Naive thymus-derived CD4-positive, alpha-beta T cell (primary cell): ENCODE measurements around the gene TPGS2. TPM values are rescaled to one million over a fixed set of nuclear protein-coding genes. Genes with fewer than 3 reads are reported as not detected.
"Not testable (repeated sequence)": the region's sequence is repeated elsewhere in the genome, so short reads cannot be mapped to it uniquely, and the experiment has no call there.

Experiments
- ATAC-seq: fragments of 150-1000 bp; cut with Tn5 transposase; 2 replicates; pipeline ENCODE4 v1.10.0; 2021; ENCODE audit warnings: mild to moderate bottlenecking, moderate library complexity
- CTCF ChIA-PET: fragments of 350-600 bp; sonication (Branson Sonifier 250); formaldehyde crosslinking; loops from one replicate; lab custom pipeline; 2021; ENCODE audit warnings: antibody characterized with exemption; lab: Charles Lee
- POLR2A ChIA-PET: fragments of 350-600 bp; sonication (Branson Sonifier 250); formaldehyde crosslinking; loops from one replicate; lab custom pipeline; 2021; ENCODE audit warnings: antibody characterized with exemption, inconsistent platforms; lab: Charles Lee
- DNase-seq, 9 donors: peaks; one replicate each; pipeline versions ENCODE4 v3.0.0 to v3.0.0-alpha.2; 2020 to 2022; ENCODE audit warnings: mixed read lengths in 1 of 9
- H3K27ac ChIP-seq: one replicate; pipeline ENCODE4 v1.7.0; 2013; ENCODE audit warnings: mild to moderate bottlenecking, low read depth, low read length, moderate library complexity
- H3K27me3 ChIP-seq, 2 donors: one replicate each; pipeline ENCODE4 v1.7.0; 2013; ENCODE audit warnings: low read length in 2 of 2, mild to moderate bottlenecking in 2 of 2, moderate library complexity in 2 of 2; ENCODE audit not compliant: control insufficient read depth in 2 of 2, insufficient read depth in 2 of 2
- H3K36me3 ChIP-seq, 3 experiments: 1 replicate in 2 of 3; 2 replicates in 1 of 3; pipeline ENCODE4 v1.7.0; 2013; ENCODE audit warnings: low read length in 3 of 3, mild to moderate bottlenecking in 3 of 3, moderate library complexity in 1 of 3; ENCODE audit not compliant: insufficient read depth in 3 of 3, control insufficient read depth in 2 of 3
- H3K4me1 ChIP-seq, 2 donors: one replicate each; pipeline ENCODE4 v1.7.0; 2013; ENCODE audit warnings: low read length in 2 of 2, mild to moderate bottlenecking in 2 of 2, moderate library complexity in 1 of 2; ENCODE audit not compliant: control insufficient read depth in 2 of 2, insufficient read depth in 2 of 2
- H3K4me3 ChIP-seq: 2 replicates; pipeline ENCODE4 v1.7.0; 2013; ENCODE audit warnings: mild to moderate bottlenecking, low read length
- H3K9me3 ChIP-seq, 3 experiments: 1 replicate in 2 of 3; 2 replicates in 1 of 3; pipeline ENCODE4 v1.7.0; 2013; ENCODE audit warnings: low read length in 3 of 3; ENCODE audit not compliant: control insufficient read depth in 2 of 3
- H3K27ac Mint-ChIP-seq, 9 donors: one replicate each; pipeline ENCODE4 v1.8.0; 2020 to 2022; ENCODE audit warnings: mixed read lengths in 9 of 9, mild to moderate bottlenecking in 8 of 9, moderate library complexity in 5 of 9, inconsistent platforms in 2 of 9
- H3K27me3 Mint-ChIP-seq, 5 donors: one replicate each; pipeline ENCODE4 v1.8.0; 2021 to 2022; ENCODE audit warnings: mixed read lengths in 5 of 5, mild to moderate bottlenecking in 1 of 5
- H3K36me3 Mint-ChIP-seq, 5 donors: one replicate each; pipeline ENCODE4 v1.8.0; 2020 to 2022; ENCODE audit warnings: mixed read lengths in 5 of 5, mild to moderate bottlenecking in 3 of 5, inconsistent platforms in 1 of 5
- H3K4me1 Mint-ChIP-seq, 7 donors: one replicate each; pipeline ENCODE4 v1.8.0; 2020 to 2022; ENCODE audit warnings: mixed read lengths in 7 of 7, mild to moderate bottlenecking in 3 of 7, inconsistent platforms in 1 of 7
- H3K4me3 Mint-ChIP-seq, 10 donors: one replicate each; pipeline ENCODE4 v1.8.0; 2020 to 2022; ENCODE audit warnings: mild to moderate bottlenecking in 10 of 10, mixed read lengths in 10 of 10, moderate library complexity in 6 of 10, inconsistent platforms in 2 of 10
- H3K9me3 Mint-ChIP-seq, 11 donors: one replicate each; pipeline ENCODE4 v1.8.0; 2020 to 2022; ENCODE audit warnings: mixed read lengths in 11 of 11, mild to moderate bottlenecking in 4 of 11, inconsistent platforms in 1 of 11, moderate library complexity in 1 of 11
- intact Hi-C, 2 donors: fragments of 100-400 bp; cut with micrococcal nuclease; formaldehyde crosslinking; loops; one replicate each; pipeline ENCODE4 v1.15.1; 2023
- polyA plus RNA-seq, 2 donors: library from polyadenylated mRNA; unstranded; fragments of 300-500 nt; fragmentation: Illumina TruSeq; gene quantifications; one replicate each; pipeline ENCODE4 v1.2.3, GENCODE V29; 2021
- total RNA-seq, 6 experiments: library from RNA in 5 of 6; stranded (reverse) in 5 of 6; gene quantifications; 1 replicate in 5 of 6; 2 replicates in 1 of 6; pipeline ENCODE4 v1.2.3 and lab custom pipeline; 2021 to 2026

TPGS2 gene
- total RNA-seq (10 to 100 TPM; 16.9 to 92.8 (median 53.5) TPM), polyA plus RNA-seq (10 to 100 TPM; 56.9 to 73.9 TPM), total RNA-seq (lab: John Stamatoyannopoulos, UW) (26.5 reads per million, percentile 57 among the genes with 10 or more reads in this experiment)

GRCh38 chr18:36828630-36829361 lies at the start of gene TPGS2, which contains the start of gene KIAA1328:
Gene TPGS2, minus strand, starts transcription at chr18:36829002. Its CDS starts 235 bp downstream, at chr18:36828767.
Gene KIAA1328, plus strand, starts transcription at chr18:36829127. Its CDS starts 12 bp downstream, at chr18:36829139.
- ATAC-seq = peak; percentile 96
- peak within 1 kb of the TSS; percentile 73 to 98 (median 92) for H3K4me3 Mint-ChIP-seq
- H3K27me3 Mint-ChIP-seq = no peaks in the 10 kb centered on the region
- ChIA-PET CTCF (interaction anchor here (0.6 to 1.7 kb wide), 3 partner anchors 18 to 695 kb away, joined by 3 to 4 read pairs (median 4); no protein-coding TSS in a partner anchor), POLR2A (interaction anchor here (0.6 to 2.3 kb wide), 7 partner anchors 11 to 853 kb away, joined by 3 to 9 read pairs (median 4); partner anchors contain the start of genes ELP2 and SLC39A6)
- H3K4me1 Mint-ChIP-seq = peaks cover 27 to 60% (median 47%) of the 10 kb centered on the region in 7 donors
- peaks cover 0 to 1% (median 0%) of the 10 kb centered on the region in 11 donors for H3K9me3 Mint-ChIP-seq
- peak within 1 kb of the TSS; percentile 79 for H3K4me3 ChIP-seq
- H3K27ac Mint-ChIP-seq = peak within 1 kb of the TSS; percentile 57 to 98 (median 90)
- intact Hi-C loops = loop anchor here (1.0 to 10.0 kb wide), 13 partner anchors 10 to 1850 kb away; partner anchors contain the start of genes ELP2 (in 2 of the 2), INO80C (in 2 of the 2), RMP24 (in 2 of the 2) and RPRD1A (in 2 of the 2)
- H3K4me1 ChIP-seq = peaks cover 15 to 18% of the 10 kb centered on the region in 2 donors
- peaks cover 0 to 4% (median 0%) of the 10 kb centered on the region in 3 experiments for H3K36me3 ChIP-seq
- H3K9me3 ChIP-seq = no peaks in the 10 kb centered on the region
- no peaks in the 10 kb centered on the region for H3K27me3 ChIP-seq
- H3K36me3 Mint-ChIP-seq = peaks cover 0 to 13% (median 3%) of the 10 kb centered on the region in 5 donors
- peak within 1 kb of the TSS; percentile 75 for H3K27ac ChIP-seq
- peak; percentile 77 to 90 (median 87) for DNase-seq

GRCh38 chr18:36873826-36874225 lies 45.0 kb upstream of the TPGS2 start:
- CTCF ChIA-PET, H3K27ac ChIP-seq, DNase-seq, H3K36me3 ChIP-seq, H3K4me1 ChIP-seq, H3K4me3 ChIP-seq, POLR2A ChIA-PET, H3K4me1 Mint-ChIP-seq, intact Hi-C loops, H3K27ac Mint-ChIP-seq, H3K4me3 Mint-ChIP-seq, ATAC-seq, H3K27me3 ChIP-seq, H3K9me3 ChIP-seq, H3K27me3 Mint-ChIP-seq: not testable (repeated sequence)
- H3K36me3 Mint-ChIP-seq = peaks cover 8 to 84% (median 69%) of the 10 kb centered on the region in 5 donors
- peaks cover 0 to 27% (median 6%) of the 10 kb centered on the region in 11 donors for H3K9me3 Mint-ChIP-seq

GRCh38 chr18:36872329-36872728 lies 43.5 kb upstream of the TPGS2 start:
- H3K4me3 ChIP-seq = no peak overlapping the region
- Mint-ChIP-seq H3K36me3 (peaks cover 5 to 75% (median 56%) of the 10 kb centered on the region in 5 donors), H3K9me3 (peaks cover 0 to 21% (median 5%) of the 10 kb centered on the region in 11 donors), H3K27me3 (no peaks in the 10 kb centered on the region), H3K4me3 (no peak overlapping the region), H3K27ac (no peak overlapping the region), H3K4me1 (peaks cover 0 to 9% (median 4%) of the 10 kb centered on the region in 7 donors)
- no peak for DNase-seq
- H3K27me3 ChIP-seq = no peaks in the 10 kb centered on the region
- no peak for ATAC-seq
- H3K27ac ChIP-seq = no peak overlapping the region
- ChIA-PET POLR2A (no interaction called here), CTCF (no interaction called here)
- no peaks in the 10 kb centered on the region for H3K36me3 ChIP-seq
- intact Hi-C loops = no loop called here
- no peaks in the 10 kb centered on the region for H3K4me1 ChIP-seq
- no peaks in the 10 kb centered on the region for H3K9me3 ChIP-seq

- ATAC-seq = no peak
Observed at GRCh38 chr18:36871801-36872200, 43.0 kb upstream of the TPGS2 start.

GRCh38 chr18:36867056-36867455 lies 38.3 kb upstream of the TPGS2 start:
- intact Hi-C loops = no loop called here
- CTCF ChIA-PET = interaction anchor here (0.6 kb wide), 1 partner anchor 920 kb away, joined by 4 read pairs; no protein-coding TSS in a partner anchor
- no peak overlapping the region for H3K4me3 Mint-ChIP-seq

More at GRCh38 chr18:36871801-36872200, 43.0 kb upstream of the TPGS2 start:
- POLR2A ChIA-PET = no interaction called here
- Histone ChIP-seq H3K4me3 (no peak overlapping the region), H3K27ac (no peak overlapping the region), H3K27me3 (no peaks in the 10 kb centered on the region), H3K36me3 (no peaks in the 10 kb centered on the region), H3K4me1 (no peaks in the 10 kb centered on the region), H3K9me3 (no peaks in the 10 kb centered on the region)
- Mint-ChIP-seq H3K27ac (no peak overlapping the region), H3K9me3 (peaks cover 0 to 21% (median 5%) of the 10 kb centered on the region in 11 donors), H3K27me3 (no peaks in the 10 kb centered on the region), H3K4me1 (peaks cover 0 to 7% (median 3%) of the 10 kb centered on the region in 7 donors), H3K4me3 (no peak overlapping the region), H3K36me3 (peaks cover 5 to 75% (median 54%) of the 10 kb centered on the region in 5 donors)
- CTCF ChIA-PET = no interaction called here
- intact Hi-C loops = no loop called here
- no peak for DNase-seq

GRCh38 chr18:36862182-36862581 lies 33.4 kb upstream of the TPGS2 start:
- CTCF ChIA-PET = interaction anchor here (0.6 kb wide), 1 partner anchor 9 kb away, joined by 3 read pairs; no protein-coding TSS in a partner anchor
- no peak for ATAC-seq
- Mint-ChIP-seq H3K4me1 (peaks cover 0 to 7% (median 5%) of the 10 kb centered on the region in 7 donors), H3K9me3 (peaks cover 0 to 3% (median 0%) of the 10 kb centered on the region in 11 donors), H3K4me3 (no peak overlapping the region), H3K27me3 (no peaks in the 10 kb centered on the region), H3K27ac (no peak overlapping the region), H3K36me3 (peaks cover 5 to 60% (median 45%) of the 10 kb centered on the region in 5 donors)
- no peak for DNase-seq
- Histone ChIP-seq H3K4me3 (no peak overlapping the region), H3K36me3 (no peaks in the 10 kb centered on the region), H3K4me1 (no peaks in the 10 kb centered on the region), H3K27me3 (no peaks in the 10 kb centered on the region), H3K9me3 (no peaks in the 10 kb centered on the region), H3K27ac (no peak overlapping the region)
- intact Hi-C loops = no loop called here
- POLR2A ChIA-PET = no interaction called here

More at GRCh38 chr18:36867056-36867455, 38.3 kb upstream of the TPGS2 start:
- H3K27ac ChIP-seq = no peak overlapping the region
- no peaks in the 10 kb centered on the region for H3K36me3 ChIP-seq
- no peaks in the 10 kb centered on the region for H3K4me1 ChIP-seq
- H3K27ac Mint-ChIP-seq = no peak overlapping the region
- H3K9me3 Mint-ChIP-seq = peaks cover 0 to 4% (median 0%) of the 10 kb centered on the region in 11 donors
- no peaks in the 10 kb centered on the region for H3K9me3 ChIP-seq
- H3K27me3 ChIP-seq = no peaks in the 10 kb centered on the region
- peaks cover 0 to 7% (median 5%) of the 10 kb centered on the region in 7 donors for H3K4me1 Mint-ChIP-seq
- POLR2A ChIA-PET = no interaction called here
- DNase-seq = no peak
- ATAC-seq = no peak
- no peaks in the 10 kb centered on the region for H3K27me3 Mint-ChIP-seq
- H3K4me3 ChIP-seq = no peak overlapping the region
- H3K36me3 Mint-ChIP-seq = peaks cover 10 to 68% (median 59%) of the 10 kb centered on the region in 5 donors
